UCSD-AML1 (cell line): Measurements from ENCODE around the gene TRPM3.

Experiments used
- DNase-seq: peaks from one replicate; lab custom pipeline; 2025; ENCODE audit not compliant: unreplicated experiment; lab: John Stamatoyannopoulos, UW

Gene TRPM3

DNA sequence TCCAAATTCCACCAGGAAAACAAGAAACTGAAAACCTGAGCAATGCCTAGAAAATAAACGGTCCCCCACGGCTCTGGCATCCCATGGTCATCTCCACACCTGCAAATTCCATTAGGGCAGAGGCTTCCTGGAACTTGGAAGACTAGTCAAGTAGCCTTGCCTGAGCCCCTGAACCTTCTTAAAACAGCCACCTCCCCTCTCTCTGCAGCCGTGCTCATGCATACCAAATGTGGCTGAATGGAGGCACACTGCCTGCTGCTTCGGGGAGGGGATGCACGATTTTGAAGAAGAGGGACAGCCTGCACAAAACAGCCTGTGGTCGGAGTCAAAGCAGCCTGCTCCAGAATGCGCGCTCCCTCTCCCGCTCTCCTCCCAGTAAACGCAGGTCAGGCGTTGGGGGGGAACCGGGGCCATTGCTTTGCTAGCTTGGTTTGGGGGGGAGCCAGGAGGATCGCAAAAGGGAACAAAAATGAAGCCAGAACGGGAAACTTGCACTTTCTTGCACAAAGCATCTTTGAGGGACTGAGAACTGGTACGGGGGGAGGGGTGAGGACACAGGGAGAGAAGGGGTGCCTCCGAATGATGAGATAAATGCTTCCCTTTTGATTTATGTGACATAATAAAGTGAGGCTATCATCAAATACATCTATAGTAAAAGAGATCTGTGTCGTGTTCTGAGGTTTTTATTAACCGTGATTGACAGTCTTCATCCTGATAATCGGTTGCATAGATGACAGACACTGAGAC, at the start of gene TRPM3:
TRPM3 (minus strand) TSS at position 347 of the 747 bp plus-strand sequence; CDS start at position 80, 267 bp downstream.
- DNase-seq, result no peak

DNA sequence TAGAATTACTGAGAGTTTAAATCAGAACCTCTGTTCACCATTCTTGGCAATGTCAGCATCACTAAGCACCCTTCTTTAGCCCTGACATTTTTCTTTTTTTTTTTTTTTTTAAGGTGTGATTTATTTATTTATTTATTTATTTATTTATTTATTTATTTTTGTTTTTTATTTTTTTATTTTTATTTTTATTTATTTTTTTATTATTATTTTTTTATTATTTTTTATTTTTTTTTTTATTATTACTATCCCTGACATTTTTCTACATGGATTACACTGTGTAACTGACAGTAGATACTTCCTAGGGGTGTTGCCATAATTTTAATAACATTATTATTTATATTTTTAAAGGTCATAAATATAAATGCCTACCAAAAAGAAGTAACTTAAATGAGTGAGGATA, 47.0 kb upstream of the TRPM3 start:
- DNase-seq, result no peak

DNA sequence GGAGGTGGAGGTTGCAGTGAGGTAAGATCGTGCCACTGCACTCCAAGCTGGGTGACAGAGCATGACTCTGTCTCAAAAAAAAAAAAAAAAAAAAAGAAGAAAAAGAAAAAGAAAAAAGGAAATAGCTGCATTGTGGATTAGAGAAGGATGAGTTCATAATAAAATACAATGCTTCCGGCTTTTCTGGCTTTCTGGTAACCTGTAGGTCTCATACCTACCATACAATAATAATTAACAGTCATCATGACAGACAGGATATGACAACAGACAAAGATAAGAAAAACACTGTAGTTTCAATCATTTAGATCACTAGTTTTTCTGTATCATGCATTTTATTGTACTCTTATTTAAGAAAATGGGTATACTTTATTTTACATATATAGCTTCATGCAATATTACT, 40.7 kb upstream of the TRPM3 start:
- DNase-seq, result no peak

DNA sequence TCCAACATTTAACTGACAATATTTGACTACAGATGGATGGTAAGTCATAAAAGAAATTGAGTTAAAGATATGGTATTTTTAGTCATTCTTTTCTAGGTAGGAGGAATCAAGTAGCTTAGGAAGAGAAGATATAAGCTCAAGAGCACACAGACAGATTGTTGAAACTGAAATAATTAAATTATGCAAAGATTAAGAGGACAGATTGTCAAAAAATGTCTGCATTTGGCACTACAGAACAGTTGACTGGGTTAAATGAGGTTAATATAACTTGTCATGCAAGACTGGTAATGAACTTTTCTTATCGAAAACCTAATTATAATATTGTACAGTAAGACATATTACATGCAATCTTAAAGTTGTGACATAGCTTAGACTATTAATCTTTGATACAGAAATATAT, 36.3 kb upstream of the TRPM3 start:
- no peak for DNase-seq

DNA sequence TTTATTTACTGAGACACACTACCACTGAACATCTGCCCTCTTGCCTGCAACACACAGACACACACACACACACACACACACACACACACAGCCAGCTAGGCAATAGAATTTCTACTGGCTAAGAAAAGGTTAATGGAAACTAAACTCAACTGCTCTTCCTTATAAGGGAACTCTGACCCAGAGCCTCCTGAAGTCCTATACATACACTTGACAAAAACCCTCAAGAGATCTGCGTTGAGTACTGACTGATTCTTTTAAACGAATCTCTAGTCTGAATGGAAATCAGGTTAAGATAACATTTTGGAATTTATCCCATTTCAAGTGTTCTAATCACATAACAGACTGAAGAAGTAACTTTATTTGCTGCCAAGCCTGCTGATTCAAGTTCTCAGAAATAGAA, 25.9 kb upstream of the TRPM3 start:
- no peak for DNase-seq

DNA sequence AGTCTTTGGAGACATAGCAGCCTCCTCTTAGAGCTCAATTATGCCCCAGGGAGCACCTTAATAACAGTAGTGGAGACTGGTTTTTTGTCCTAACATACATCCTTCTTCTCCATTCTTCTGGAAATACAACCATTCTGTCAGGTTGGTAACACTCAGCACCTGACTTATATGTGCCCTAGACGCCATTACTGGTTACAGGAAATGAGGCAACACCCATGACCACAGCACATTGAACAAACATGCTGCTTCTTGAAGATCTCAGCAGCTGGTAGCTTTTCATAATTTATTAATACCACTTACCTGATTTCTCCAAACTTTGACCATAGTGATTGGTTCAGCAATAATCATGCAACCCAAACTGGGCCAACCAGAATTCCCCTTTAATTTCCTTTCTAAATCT, 25.1 kb upstream of the TRPM3 start:
- no peak for DNase-seq

DNA sequence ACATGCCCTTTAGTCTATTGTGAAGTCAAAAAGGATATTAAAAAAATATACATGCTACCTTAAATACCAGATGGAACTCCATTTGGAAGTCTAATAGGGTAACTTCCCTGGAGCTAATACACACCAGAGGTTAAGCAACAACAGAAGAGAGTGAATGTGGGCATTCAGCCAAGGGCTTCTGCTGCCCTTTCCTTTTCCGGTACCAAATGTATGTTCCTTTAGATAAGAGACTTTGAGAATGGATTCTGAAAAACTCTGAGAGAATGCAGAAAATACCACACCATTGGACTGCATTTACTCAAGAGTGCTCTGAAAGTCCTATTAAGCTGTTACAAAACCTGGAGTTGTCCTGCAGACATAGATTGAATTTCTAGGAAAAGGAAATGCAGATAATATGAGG, 23.8 kb upstream of the TRPM3 start:
- DNase-seq, result peak; percentile 59

DNA sequence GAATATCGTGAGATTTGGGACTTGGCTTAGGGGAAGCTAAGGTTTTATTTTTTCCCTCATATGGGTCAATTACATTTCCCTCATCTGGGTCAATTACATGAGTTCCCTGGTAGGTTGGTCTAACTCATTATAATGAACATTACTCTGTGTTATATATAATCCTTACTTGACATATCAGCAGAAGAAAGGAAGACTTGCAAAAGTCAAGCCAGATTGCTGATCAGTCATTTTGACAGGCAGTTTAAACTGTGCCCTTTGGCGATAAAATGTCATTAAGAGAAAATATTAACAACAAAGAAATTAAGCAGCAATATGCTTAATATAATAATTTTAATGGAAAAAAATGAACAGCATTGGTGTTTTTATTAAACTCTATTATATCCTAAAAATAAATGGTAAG, 23.1 kb upstream of the TRPM3 start:
- DNase-seq, result no peak

DNA sequence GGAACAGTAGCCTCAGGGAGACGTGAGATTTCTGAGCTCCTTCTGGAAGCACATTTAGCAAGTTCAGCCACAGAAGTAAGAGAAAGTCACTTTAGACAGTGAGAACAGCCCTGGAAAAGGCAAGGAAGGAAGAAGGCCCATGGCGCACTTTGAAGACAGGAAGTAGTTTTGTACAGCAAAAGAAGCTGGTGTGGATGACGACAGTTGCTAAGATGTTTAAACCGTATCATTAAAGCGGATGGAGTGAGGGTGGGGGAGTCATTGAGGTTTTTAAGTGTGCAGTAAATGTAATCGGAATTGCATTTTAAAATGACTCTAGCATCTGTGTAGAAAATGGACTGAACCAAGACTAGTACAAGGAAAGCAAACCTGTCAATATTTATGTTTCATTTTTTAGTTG, 15.3 kb upstream of the TRPM3 start:
- peak; percentile 7 for DNase-seq

DNA sequence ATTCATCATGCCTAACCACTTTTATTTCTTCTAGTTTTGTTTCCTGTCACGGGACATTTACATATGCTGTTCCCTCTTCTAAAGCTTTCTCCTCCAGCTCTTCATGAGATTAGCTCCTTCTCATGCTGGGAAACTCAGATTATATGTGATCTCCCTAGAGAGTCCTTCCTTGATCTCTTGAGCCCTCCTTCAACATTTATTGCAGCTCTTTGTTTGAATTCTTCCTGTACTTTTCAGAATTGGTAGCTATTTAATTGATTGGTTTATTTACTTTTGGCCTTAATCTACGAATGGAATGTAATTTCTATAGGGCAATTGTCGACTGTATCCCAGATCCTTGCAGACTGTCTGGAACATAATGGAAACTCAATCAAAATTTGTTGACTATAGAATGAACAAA, 9.7 kb upstream of the TRPM3 start:
- DNase-seq, result no peak

DNA sequence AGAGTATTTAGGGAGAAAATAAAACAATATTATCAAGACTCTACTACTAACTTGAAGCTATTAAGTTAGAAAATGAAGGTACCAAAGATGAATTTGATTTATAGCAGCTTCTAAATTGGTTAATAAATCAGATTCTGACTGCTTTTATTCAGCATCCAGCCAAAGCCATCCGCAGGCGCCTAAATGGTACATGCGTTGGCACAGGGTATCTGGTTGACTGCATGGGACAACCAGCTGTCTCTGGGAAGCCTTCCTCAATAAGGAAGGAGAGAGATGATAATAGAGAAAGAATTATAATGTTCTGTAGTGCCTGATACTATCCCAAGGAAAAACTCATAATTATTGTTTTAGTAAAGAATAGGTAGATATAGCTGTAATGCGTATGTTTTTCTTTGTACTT, 9.1 kb upstream of the TRPM3 start:
- DNase-seq, result no peak

DNA sequence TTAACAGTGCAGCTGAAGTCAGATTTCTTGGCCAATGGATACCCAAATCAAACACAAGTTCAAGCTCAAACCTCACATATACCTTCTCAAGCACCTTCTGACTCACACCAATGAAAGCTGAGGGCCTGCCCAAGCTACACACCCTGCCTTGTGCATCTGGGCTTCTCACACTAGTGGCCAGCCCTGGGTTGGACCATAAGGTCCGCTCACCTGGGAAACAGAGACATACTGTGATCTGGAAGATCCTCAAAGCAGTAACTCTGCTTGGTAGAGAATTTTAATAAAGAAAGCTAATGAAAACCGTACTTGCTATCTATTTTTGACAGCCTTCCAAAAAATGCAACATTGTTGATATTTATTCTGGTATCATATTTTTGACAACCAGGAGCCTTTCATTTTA, 7.4 kb upstream of the TRPM3 start:
- DNase-seq, result no peak

DNA sequence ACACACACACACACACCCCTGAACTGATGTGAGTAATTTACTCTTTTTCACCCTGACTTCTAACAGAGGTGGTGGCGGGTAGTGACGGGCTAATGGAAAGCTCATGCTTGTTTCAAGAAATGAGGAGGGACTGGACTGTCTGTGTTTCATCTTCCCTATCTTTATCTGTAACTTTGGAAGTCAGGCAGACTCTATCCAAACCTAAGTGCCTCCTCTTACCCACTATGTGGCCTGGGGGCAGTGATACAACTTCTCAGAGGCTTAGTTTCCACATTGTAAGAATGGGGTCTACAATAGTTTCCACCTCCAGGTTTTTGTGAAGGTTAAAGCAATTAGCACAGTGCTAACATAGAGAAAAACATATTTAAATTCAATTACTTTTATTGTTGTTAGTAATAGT, 5.9 kb upstream of the TRPM3 start:
- DNase-seq, result no peak

DNA sequence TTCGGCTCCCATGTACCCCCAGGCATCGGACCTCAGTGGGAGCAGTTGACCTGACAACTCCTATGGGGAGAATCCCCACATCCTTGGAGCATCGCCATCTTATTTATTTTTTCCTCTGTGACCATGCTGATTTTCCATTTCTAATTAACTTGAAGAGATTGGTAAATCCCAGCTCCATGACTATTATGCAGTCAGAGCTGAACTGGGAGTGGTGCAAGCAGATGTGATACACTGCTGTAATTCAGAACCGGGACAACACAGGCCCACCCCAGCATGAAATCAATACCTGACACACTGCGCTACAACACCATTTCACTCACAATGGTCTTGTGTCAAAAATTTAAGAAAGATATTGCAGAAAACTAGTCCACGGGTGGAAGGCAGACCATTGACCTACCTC, 1.0 kb upstream of the TRPM3 start:
- no peak for DNase-seq

DNA sequence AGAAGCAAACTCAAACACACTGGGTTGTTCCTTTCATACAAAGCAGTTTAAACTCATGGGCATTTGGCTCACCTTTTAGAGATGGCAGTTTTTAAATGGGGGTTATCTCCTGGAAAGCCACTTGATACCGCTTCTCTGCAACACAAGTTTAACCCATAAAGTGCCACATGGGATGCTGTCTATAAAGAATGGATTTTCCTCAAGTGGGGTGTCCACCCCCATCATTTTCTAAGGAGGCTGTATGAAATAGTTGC, 528 bp upstream of the TRPM3 start:
- no peak for DNase-seq

DNA sequence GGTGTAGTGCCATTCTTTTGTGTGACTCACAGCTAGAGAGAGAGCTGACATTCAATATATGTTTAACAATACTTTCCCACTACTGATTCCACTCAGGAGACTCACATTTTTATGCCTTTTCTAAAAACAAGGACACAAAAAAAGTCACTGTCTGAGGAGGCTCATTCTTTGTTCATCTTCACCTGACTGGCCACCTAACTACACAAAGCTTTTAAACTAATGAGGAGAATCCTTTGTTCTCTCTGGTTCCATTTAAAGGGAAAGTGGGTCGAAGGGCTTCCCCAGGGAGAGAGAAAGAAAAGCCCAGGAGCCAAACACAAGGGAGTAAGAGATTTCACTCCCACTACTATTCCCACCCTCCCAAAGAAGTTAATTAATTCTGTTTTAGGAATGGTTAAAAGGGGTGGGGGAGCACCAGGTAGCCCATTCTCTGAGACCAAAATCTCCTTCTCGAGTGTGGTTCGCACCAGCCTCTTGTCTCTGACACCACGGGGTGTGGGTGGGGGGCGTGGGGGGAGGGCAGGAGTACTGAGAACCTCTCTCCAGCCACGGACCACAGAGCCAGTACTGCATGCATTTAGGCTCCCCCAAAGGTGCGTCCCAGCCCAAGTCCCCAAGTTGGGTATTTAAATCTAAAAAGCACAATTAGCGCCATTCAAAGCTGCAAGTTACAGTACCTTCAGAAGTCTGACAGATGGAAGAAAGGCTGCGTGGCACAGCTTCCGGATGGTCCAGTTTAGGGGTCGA, 747 bp downstream of the TRPM3 start:
- DNase-seq, result no peak

DNA sequence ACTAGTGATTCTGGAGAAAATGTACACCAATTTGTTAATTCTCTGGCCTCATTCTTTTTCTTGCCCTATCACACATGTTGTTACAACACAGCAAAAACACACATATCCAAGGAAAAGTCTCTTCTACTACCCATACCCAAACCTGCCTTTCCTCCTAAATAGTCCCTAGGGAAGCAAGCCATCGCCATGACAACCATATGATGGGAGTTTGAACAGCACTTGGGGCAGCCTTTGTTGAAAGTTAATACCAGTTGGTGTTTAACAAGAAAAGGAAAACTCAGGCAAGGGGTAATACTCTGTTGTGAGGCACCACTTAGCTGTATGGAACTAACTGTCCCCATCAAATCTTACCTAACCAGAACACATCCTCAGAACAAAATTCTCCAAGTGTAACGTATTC, 1.7 kb downstream of the TRPM3 start:
- DNase-seq, result no peak

DNA sequence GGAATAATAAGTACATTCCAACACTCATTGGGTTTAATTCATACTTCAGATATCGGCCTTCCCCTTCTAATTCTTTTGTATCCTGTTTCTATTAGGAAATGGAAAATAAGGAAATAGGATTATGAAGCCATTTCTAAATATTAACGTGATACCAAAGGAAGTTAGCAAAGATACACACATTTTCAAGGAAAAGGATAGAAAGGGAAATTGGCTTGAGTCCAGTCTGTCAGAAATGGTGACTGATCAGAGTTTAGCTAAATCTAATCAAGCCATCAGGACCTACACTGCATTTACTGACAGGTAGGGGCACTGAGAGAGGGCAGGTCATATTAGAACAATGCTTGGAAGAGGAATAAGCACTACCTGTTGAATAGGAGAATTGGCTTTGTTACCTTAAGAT, 3.1 kb downstream of the TRPM3 start:
- DNase-seq, result no peak

DNA sequence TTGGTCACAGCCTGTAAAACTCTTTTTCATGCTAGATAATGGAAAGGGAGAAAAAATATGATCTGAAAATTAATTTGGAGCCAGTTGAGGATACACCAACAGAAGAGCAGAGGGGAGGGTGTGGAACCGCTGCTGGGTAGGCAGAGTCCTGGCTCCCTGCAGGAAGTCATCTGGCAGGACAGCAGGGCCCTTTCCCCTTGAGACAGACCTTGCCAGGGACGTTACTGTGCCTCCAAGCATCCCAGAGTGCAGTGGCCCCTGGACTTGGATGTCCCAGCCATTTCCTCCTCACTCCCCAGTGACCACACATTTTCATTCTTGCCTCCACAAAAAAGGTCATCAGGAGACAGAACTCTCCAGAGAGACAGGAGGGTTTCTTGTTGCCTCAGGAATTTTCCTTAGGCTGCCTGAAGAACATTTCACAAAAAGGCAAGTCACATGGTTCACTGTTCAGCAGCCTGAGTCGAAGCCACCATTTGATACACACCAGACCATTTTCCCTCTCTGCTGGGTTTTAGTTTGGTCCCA, 5.9 kb downstream of the TRPM3 start:
- peak; percentile 6 for DNase-seq

DNA sequence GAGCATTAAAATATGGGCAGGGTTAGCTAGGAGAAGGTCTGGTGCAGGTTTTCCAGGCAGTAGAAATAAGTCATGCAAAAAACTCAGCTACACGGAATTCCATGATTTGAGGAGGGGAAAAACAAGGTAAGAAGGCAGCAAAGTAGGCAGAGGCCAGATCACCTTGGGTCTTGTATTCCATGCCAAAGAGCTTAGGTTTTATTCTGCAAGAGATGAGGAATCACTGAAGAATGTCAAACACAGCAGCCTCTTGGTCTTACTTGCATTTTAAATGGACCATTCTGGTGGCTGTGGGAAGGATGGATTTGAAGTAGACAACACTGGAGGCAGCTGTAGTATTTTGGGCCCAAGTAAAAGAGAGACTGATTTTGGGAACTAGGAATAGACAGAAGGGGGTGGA, 8.6 kb downstream of the TRPM3 start:
- DNase-seq, result no peak

DNA sequence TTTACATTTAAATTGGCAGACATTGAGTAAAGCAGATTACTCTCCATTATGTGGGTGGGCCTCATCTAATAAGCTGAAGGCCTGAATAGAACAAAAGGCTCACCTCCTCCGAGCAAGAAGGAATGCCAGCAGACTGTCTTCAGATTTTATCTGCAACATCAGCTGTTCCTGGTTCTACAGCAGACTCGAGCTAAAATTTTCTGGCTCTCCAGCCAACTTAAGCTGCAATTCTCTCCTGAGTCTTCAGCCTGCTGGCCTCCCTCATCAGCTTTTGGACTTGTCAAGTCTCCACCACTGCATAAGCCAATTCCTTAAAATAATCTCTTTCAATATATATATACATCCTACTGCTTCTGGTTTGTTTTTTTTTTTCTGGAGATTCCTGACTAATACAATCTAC, 12.5 kb downstream of the TRPM3 start:
- no peak for DNase-seq

DNA sequence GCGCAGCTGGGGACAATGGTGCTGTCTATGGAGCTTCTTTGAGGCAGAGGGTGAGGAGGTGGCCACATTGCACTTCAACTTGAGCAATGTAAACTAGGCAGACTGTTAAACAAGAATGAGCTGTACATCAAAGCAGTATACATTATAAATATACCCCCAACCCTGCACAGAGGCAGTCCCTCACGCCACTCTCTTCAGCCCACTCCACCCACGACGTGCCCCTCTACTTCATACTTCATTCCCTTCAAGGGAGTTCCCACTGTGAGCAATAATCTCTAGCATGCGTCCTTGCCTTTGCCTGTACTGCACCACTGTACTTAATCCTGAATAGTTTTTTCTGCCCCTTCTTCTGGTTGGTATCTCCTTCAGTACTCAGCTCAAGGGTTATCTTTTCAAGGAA, 14.4 kb downstream of the TRPM3 start:
- no peak for DNase-seq

DNA sequence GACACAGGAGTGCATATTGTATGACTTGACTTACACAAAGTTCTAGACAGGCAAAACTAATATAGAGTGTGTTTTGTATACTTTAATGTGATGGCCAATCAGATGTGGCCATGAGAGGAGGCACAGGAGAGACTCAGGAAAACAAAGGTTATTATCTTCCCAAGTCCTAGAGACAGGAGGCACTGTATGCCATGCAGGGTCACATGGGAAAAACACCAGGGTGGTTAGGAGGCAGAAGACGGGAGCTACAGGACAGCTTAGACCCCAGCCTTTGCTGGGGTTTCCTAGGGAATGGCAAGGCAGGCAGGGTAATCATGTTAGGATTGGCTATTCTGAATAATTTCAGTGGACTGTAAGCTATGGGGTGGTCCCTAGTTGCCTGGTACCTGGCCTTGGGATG, 16.2 kb downstream of the TRPM3 start:
- DNase-seq, result no peak
